Nasal cavity respiratory epithelium epithelial cell of viscerocranial mucosa (primary cell): ENCODE results near the gene CHD1. TPM values are rescaled to one million over a fixed set of nuclear protein-coding genes. Genes with fewer than 3 reads are reported as not detected.

Source experiments
- total RNA-seq: library from RNA; depleted of rRNA; stranded (reverse); fragments of >200 nt; gene quantifications from 2 replicates; pipeline ENCODE4 v1.2.3, GENCODE V29; 2014

CHD1 gene
- total RNA-seq, result 103 TPM in 2 replicates

GRCh38 chr5:98928873-98929709, at the start of gene CHD1:
Gene CHD1 (minus strand): TSS chr5:98929007. CDS start chr5:98926386, 2,621 bp downstream.

Other genes starting within 250 kb of the CHD1 start
- 10.3 and 18.0 TPM in 2 replicates for gene RGMB, start 155.3 kb downstream of the CHD1 start, total RNA-seq